K562 (cell line): ENCODE results near the gene ZBTB8A. TPM values are rescaled to one million over a fixed set of nuclear protein-coding genes. Genes with fewer than 3 reads are reported as not detected.

Experiments used
- ATAC-seq: fragments of 200-7000 bp; cut with Tn5 transposase; 3 replicates; pipeline ENCODE4 v1.9.1; 2020; ENCODE audit warnings: moderate library complexity
- BruUV-seq: library from RNA; stranded (reverse); fragments of 400-500 nt; replicated peaks from 2 replicates; lab custom pipeline; 2021; lab: Mats Ljungman, UMichigan
- CTCF ChIA-PET: fragments of 300-600 bp; formaldehyde crosslinking; extraction: SDS; loops from one replicate; lab custom pipeline; 2021; ENCODE audit warnings: low intra/inter-chr PET ratio; lab: Yijun Ruan, JAX
- POLR2A ChIA-PET: fragments of 300-600, 350-650 bp; sonication (Branson Sonifier 250); formaldehyde crosslinking; extraction: SDS; loops from one replicate; lab custom pipeline; 2021; ENCODE audit warnings: antibody characterized with exemption, inconsistent platforms; lab: Yijun Ruan, JAX
- DNase-seq, 4 experiments: peaks; one replicate each; pipeline versions ENCODE4 v3.0.0 to v3.0.0-alpha.2; 2011 to 2018; ENCODE audit warnings: low spot score in 3 of 4, mixed read lengths in 3 of 4; ENCODE audit errors: extremely low read depth in 1 of 4
- FAIRE-seq: peaks from 2 replicates; lab custom pipeline; 2011; peaks lifted over from hg19 to GRCh38; lab: Jason Lieb, UNC
- H2AFZ ChIP-seq: 2 replicates; pipeline ENCODE4 v1.6.0; 2011; ENCODE audit warnings: low read depth, low read length, control low read depth, inconsistent platforms
- H3K27ac ChIP-seq: fragments of 200-600 bp; 3 replicates; pipeline ENCODE4 v1.8.0; 2011; ENCODE audit warnings: low read depth, mild to moderate bottlenecking, control low read depth, inconsistent platforms, low read length, moderate library complexity, mixed read lengths; ENCODE audit errors: extremely low read depth
- H3K27me3 ChIP-seq, 2 experiments: fragments of 300-600 bp in 1 of 2; 2 replicates in 1 of 2; 3 replicates in 1 of 2; pipeline versions ENCODE4 v1.6.0 to v1.8.0; 2011; ENCODE audit warnings: inconsistent platforms in 2 of 2, low read length in 2 of 2, mild to moderate bottlenecking in 1 of 2, mixed read lengths in 1 of 2, moderate library complexity in 1 of 2; ENCODE audit not compliant: control insufficient read depth in 2 of 2, insufficient read depth in 2 of 2
- H3K36me3 ChIP-seq: fragments of 300-600 bp; 3 replicates; pipeline ENCODE4 v1.8.0; 2011; ENCODE audit warnings: mild to moderate bottlenecking, low read length, inconsistent platforms; ENCODE audit not compliant: control insufficient read depth, insufficient read depth
- H3K4me1 ChIP-seq, 2 experiments: fragments of 200-600 bp in 1 of 2; replicated peaks in 1 of 2; 2 replicates in 1 of 2; 3 replicates in 1 of 2; pipeline versions ENCODE4 v1.5.1 to v1.8.0; 2011; ENCODE audit warnings: inconsistent platforms in 2 of 2, low read length in 2 of 2, mild to moderate bottlenecking in 1 of 2, mixed read lengths in 1 of 2, moderate library complexity in 1 of 2; ENCODE audit not compliant: control insufficient read depth in 2 of 2, insufficient read depth in 2 of 2
- H3K4me2 ChIP-seq: 2 replicates; pipeline ENCODE4 v1.6.1; 2011; ENCODE audit warnings: low read length, control low read depth, inconsistent platforms, mixed read lengths; ENCODE audit not compliant: insufficient read depth
- H3K4me3 ChIP-seq: fragments of 200-600 bp; sonication (generic), shearing (Covaris generic); 2 replicates; pipeline ENCODE4 v1.5.1; 2016; ENCODE audit warnings: control low read depth, inconsistent platforms
- H3K79me2 ChIP-seq: fragments of 200-600 bp; 3 replicates; pipeline ENCODE4 v1.8.0; 2011; ENCODE audit warnings: low read length, inconsistent platforms; ENCODE audit not compliant: control insufficient read depth, insufficient read depth
- H3K9ac ChIP-seq, 2 experiments: 2 replicates each; pipeline versions ENCODE4 v1.6.0 to v1.6.1; 2011; ENCODE audit warnings: low read depth in 2 of 2, low read length in 2 of 2, control low read depth in 1 of 2, inconsistent platforms in 1 of 2, mild to moderate bottlenecking in 1 of 2, mixed read lengths in 1 of 2; ENCODE audit not compliant: insufficient read depth in 1 of 2
- H3K9me1 ChIP-seq: one replicate; pipeline ENCODE4 v1.6.0; 2011; ENCODE audit warnings: inconsistent platforms, mild to moderate bottlenecking, low read length, moderate library complexity; ENCODE audit not compliant: control insufficient read depth, insufficient read depth
- H3K9me3 ChIP-seq: replicated peaks from 2 replicates; pipeline ENCODE4 v1.5.1; 2011; ENCODE audit warnings: low read depth, low read length, inconsistent platforms; ENCODE audit not compliant: control insufficient read depth, insufficient read depth
- H4K20me1 ChIP-seq: replicated peaks from 2 replicates; pipeline ENCODE4 v1.6.1; 2011; ENCODE audit warnings: low read length, inconsistent platforms, mixed read lengths; ENCODE audit not compliant: control insufficient read depth, insufficient read depth
- MTA1 ChIP-seq: fragments of 450-650 bp; IDR thresholded peaks from 2 replicates; pipeline ENCODE4 v1.6.1; 2017; ENCODE audit warnings: borderline replicate concordance
- RBM22 ChIP-seq: fragments of 200-400 bp; formaldehyde crosslinking; IDR thresholded peaks from 2 replicates; pipeline ENCODE4 v1.6.1; 2018; ENCODE audit warnings: low read length, low read depth; ENCODE audit not compliant: poor library complexity, severe bottlenecking
- TEAD2 ChIP-seq: fragments of 450-650 bp; IDR thresholded peaks from 2 replicates; pipeline ENCODE4 v1.6.1; 2016; ENCODE audit warnings: missing genetic modification characterization, control low read depth, missing compliant biosample characterization
- ZFP36 ChIP-seq: fragments of 150-350 bp; IDR thresholded peaks from 2 replicates; pipeline ENCODE4 v1.6.1; 2018; ENCODE audit warnings: low read length, low read depth; ENCODE audit not compliant: partially characterized antibody
- ZNF146 ChIP-seq: IDR thresholded peaks from one replicate; pipeline ENCODE4 v1.6.1; 2018; ENCODE audit warnings: missing compliant biosample characterization; ENCODE audit not compliant: unreplicated experiment
- ZNF175 ChIP-seq: fragments of 200-800 bp; sonication (Bioruptor generic); IDR thresholded peaks from 2 replicates; pipeline ENCODE4 v1.6.1; 2016; ENCODE audit warnings: low read depth, mild to moderate bottlenecking, missing genetic modification characterization, missing compliant biosample characterization
- ZNF347 ChIP-seq: fragments of 450-650 bp; formaldehyde crosslinking; IDR thresholded peaks from 2 replicates; pipeline ENCODE4 v1.4.0; 2020; ENCODE audit warnings: low read depth, mild to moderate bottlenecking, moderate library complexity
- ZNF668 ChIP-seq: fragments of 250-450 bp; sonication (Bioruptor Pico); IDR thresholded peaks from 2 replicates; pipeline ENCODE4 v1.8.0; 2022; ENCODE audit warnings: mild to moderate bottlenecking, inconsistent platforms
- WGBS: fragments of 100-300 bp; shearing (Covaris generic); methylation state at CpG from one replicate; pipeline ENCODE4 v1.1.6; 2016; ENCODE audit warnings: low coverage, mixed read lengths; ENCODE audit not compliant: insufficient coverage; ENCODE audit errors: missing lambda C conversion rate; 5-methylcytosine and 5-hydroxymethylcytosine counted together
- in situ Hi-C: fragments of 300-500 bp; cut with MboI; formaldehyde crosslinking; loops from 4 replicates; pipeline ENCODE4 v1.15.0; 2018; ENCODE audit warnings: inconsistent platforms, mixed read lengths
- intact Hi-C: fragments of 100-400 bp; cut with micrococcal nuclease; formaldehyde crosslinking; loops from 2 replicates; pipeline ENCODE4 v1.14.2; 2022
- polyA plus RNA-seq, 8 experiments: library from polyadenylated mRNA; depleted of rRNA in 4 of 8; stranded (reverse) in 5 of 8; unstranded in 3 of 8; fragments of >200 nt; fragmentation: Nextera tagmentation in 2 of 8; fragmentation: Illumina TruSeq in 1 of 8; extraction: Ambion mirVana in 2 of 8; extraction: Trizol in 1 of 8; gene quantifications; 2 replicates each; pipeline versions ENCODE4 v1.2.1 to v1.2.3, GENCODE V29; 2011 to 2014; ENCODE audit warnings: inconsistent platforms in 1 of 8, missing spikeins in 1 of 8
- total RNA-seq, 7 experiments: library from RNA; depleted of rRNA in 6 of 7; stranded (reverse); fragments of >200 nt in 6 of 7; fragmentation: Illumina TruSeq in 2 of 7; extraction: Trizol in 2 of 7; gene quantifications; 2 replicates each; pipeline versions ENCODE4 v1.2.1 to v1.2.3, GENCODE V29; 2011 to 2021; ENCODE audit warnings: low replicate concordance in 1 of 7
- TF ChIP-seq, protein P1 (sequence below): fragments of 450-650 bp; conservative IDR thresholded peaks from 2 replicates; pipeline ENCODE4 v1.6.1; 2016; ENCODE audit warnings: missing genetic modification characterization, low read depth, mild to moderate bottlenecking, missing compliant biosample characterization, moderate library complexity
- TF ChIP-seq, protein P2 (sequence below): sonication (generic); formaldehyde crosslinking; IDR thresholded peaks from 2 replicates; pipeline ENCODE4 v1.8.1; 2023; ENCODE audit warnings: mild to moderate bottlenecking, missing genetic modification reagents
- TF ChIP-seq, protein P3 (sequence below): sonication (generic); formaldehyde crosslinking; IDR thresholded peaks from 2 replicates; pipeline ENCODE4 v1.8.0; 2022; ENCODE audit warnings: mild to moderate bottlenecking, missing genetic modification reagents
- TF ChIP-seq, protein P4 (sequence below), 2 experiments: fragments of 450-650 bp in 1 of 2; sonication (generic) in 1 of 2; formaldehyde crosslinking in 1 of 2; IDR thresholded peaks in 1 of 2; conservative IDR thresholded peaks in 1 of 2; 2 replicates each; pipeline versions ENCODE4 v1.6.1 to v1.8.1; 2016 to 2023; ENCODE audit warnings: mild to moderate bottlenecking in 2 of 2, moderate library complexity in 2 of 2, inconsistent platforms in 1 of 2, missing genetic modification reagents in 1 of 2

The ZBTB8A gene
- total and polyA plus RNA-seq, 9 of the 15 experiments (the other 6 are each of a cell fraction or from before 2014, with no cell fraction given), result 0.01 to 0.64 (median 0.09) TPM

DNA sequence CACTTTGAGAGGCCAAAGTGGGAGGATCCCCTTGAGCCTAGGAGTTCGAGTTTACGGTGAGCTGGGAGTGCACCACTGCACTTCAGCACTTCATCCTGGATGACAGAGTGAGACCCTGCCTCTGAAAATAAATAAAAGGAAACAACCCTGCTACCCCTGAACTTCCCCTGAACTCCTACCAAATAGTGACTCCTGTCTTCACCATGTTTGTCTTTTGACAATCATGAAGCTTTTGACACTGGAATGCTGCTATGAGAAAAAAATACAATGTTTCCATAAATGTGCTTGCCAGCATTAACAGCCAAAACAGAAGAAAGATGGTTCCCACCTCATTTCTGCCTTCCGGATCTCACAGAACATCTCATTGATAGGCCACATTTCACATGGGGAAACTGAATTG is 10.4 kb downstream of the ZBTB8A start (continued):
- TF ChIP-seq RBM22, result no peak
- TF ChIP-seq ZFP36, result no peak
- TF ChIP-seq ZNF668 (CRISPR knock-in tag), result no peak
- no peak for TF ChIP-seq ZNF347 (CRISPR knock-in tag)
- TF ChIP-seq, protein P1, sequence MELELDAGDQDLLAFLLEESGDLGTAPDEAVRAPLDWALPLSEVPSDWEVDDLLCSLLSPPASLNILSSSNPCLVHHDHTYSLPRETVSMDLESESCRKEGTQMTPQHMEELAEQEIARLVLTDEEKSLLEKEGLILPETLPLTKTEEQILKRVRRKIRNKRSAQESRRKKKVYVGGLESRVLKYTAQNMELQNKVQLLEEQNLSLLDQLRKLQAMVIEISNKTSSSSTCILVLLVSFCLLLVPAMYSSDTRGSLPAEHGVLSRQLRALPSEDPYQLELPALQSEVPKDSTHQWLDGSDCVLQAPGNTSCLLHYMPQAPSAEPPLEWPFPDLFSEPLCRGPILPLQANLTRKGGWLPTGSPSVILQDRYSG (tag), result no peak
- TF ChIP-seq, protein P2, sequence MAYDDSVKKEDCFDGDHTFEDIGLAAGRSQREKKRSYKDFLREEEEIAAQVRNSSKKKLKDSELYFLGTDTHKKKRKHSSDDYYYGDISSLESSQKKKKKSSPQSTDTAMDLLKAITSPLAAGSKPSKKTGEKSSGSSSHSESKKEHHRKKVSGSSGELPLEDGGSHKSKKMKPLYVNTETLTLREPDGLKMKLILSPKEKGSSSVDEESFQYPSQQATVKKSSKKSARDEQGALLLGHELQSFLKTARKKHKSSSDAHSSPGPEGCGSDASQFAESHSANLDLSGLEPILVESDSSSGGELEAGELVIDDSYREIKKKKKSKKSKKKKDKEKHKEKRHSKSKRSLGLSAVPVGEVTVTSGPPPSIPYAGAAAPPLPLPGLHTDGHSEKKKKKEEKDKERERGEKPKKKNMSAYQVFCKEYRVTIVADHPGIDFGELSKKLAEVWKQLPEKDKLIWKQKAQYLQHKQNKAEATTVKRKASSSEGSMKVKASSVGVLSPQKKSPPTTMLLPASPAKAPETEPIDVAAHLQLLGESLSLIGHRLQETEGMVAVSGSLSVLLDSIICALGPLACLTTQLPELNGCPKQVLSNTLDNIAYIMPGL (CRISPR knock-in tag), result no peak

DNA sequence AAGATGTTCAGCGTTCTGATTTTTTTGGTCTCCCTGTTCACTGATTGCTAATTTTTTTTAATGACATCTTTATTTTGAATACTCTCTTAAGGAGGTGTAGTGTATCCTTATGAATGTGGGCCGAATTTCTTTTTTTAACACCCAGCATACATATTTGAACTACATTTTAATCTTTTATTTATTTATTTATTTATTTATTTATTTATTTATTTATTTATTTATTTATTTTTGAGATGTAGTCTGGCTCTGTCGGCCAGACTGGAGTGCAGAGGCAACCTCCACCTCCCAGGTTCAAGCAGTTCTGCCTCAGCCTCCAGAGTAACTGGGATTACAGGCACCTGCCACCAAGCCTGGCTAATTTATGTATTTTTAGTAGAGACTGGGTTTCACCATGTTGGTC is 15.1 kb downstream of the ZBTB8A start:
- no peak overlapping the region for H3K4me2 ChIP-seq
- H3K9me3 ChIP-seq, result 0 out of 2 replicates have a peak, but pooled peaks cover 2% of the 10 kb centered on the region
- WGBS, result 6% methylated on average over 3 of the region's 3 CpGs
- TF ChIP-seq ZNF175 (CRISPR knock-in tag), result no peak
- no peak for TF ChIP-seq ZNF146 (CRISPR knock-in tag)
- TF ChIP-seq MTA1, result no peak
- TF ChIP-seq, protein P3, sequence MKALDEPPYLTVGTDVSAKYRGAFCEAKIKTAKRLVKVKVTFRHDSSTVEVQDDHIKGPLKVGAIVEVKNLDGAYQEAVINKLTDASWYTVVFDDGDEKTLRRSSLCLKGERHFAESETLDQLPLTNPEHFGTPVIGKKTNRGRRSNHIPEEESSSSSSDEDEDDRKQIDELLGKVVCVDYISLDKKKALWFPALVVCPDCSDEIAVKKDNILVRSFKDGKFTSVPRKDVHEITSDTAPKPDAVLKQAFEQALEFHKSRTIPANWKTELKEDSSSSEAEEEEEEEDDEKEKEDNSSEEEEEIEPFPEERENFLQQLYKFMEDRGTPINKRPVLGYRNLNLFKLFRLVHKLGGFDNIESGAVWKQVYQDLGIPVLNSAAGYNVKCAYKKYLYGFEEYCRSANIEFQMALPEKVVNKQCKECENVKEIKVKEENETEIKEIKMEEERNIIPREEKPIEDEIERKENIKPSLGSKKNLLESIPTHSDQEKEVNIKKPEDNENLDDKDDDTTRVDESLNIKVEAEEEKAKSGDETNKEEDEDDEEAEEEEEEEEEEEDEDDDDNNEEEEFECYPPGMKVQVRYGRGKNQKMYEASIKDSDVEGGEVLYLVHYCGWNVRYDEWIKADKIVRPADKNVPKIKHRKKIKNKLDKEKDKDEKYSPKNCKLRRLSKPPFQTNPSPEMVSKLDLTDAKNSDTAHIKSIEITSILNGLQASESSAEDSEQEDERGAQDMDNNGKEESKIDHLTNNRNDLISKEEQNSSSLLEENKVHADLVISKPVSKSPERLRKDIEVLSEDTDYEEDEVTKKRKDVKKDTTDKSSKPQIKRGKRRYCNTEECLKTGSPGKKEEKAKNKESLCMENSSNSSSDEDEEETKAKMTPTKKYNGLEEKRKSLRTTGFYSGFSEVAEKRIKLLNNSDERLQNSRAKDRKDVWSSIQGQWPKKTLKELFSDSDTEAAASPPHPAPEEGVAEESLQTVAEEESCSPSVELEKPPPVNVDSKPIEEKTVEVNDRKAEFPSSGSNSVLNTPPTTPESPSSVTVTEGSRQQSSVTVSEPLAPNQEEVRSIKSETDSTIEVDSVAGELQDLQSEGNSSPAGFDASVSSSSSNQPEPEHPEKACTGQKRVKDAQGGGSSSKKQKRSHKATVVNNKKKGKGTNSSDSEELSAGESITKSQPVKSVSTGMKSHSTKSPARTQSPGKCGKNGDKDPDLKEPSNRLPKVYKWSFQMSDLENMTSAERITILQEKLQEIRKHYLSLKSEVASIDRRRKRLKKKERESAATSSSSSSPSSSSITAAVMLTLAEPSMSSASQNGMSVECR (CRISPR knock-in tag), result no peak
- TF ChIP-seq, protein P4, sequence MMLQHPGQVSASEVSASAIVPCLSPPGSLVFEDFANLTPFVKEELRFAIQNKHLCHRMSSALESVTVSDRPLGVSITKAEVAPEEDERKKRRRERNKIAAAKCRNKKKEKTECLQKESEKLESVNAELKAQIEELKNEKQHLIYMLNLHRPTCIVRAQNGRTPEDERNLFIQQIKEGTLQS (IDR thresholded peaks at IDR 0.05), result no peak
- TF ChIP-seq, protein P4 (CRISPR knock-in tag; conservative IDR thresholded peaks at IDR 0.05), result no peak
- TF ChIP-seq TEAD2 (tag), result no peak

More for the DNA sequence above, 15.1 kb downstream of the ZBTB8A start:
- ATAC-seq (no peak), FAIRE-seq (no peak), DNase-seq (no peak)
- no TSS peak for BruUV-seq
- CTCF ChIA-PET, result interaction anchor here (0.5 kb wide), 1 partner anchor 153 kb away, joined by 3 read pairs; no protein-coding TSS in a partner anchor
- Histone ChIP-seq H3K79me2 (no peaks in the 10 kb centered on the region), H3K4me1 (no peaks in the 10 kb centered on the region; a peak in 1 of 5 replicates), H2AFZ (no peak overlapping the region), H3K27ac (no peak overlapping the region), H3K36me3 (no peaks in the 10 kb centered on the region), H3K27me3 (peaks cover 16 to 34% of the 10 kb centered on the region in 2 experiments; a peak in 4 of 5 replicates), H3K9me1 (no peaks in the 10 kb centered on the region), H3K9ac (no peak overlapping the region), H4K20me1 (no peaks in the 10 kb centered on the region), H3K4me3 (no peak overlapping the region)
- in situ Hi-C loops, result no loop called here
- intact Hi-C loops, result no loop called here
- POLR2A ChIA-PET, result no interaction called here
